ENCODE results near the gene ATAD1.
"Not testable (repeated sequence)": the region's sequence is repeated elsewhere in the genome, so short reads cannot be mapped to it uniquely, and the experiment has no call there.

Gene ATAD1

GRCh38 chr10:87801813-87802435 lies 16.1 kb downstream of the ATAD1 start:
- not testable (repeated sequence) for DNase-seq

- no peak for DNase-seq
Observed at GRCh38 chr10:87799860-87800259, 18.2 kb downstream of the ATAD1 start.

- DNase-seq, result no peak
Observed at GRCh38 chr10:87798082-87798481, 19.9 kb downstream of the ATAD1 start.

GRCh38 chr10:87794285-87794684 lies 23.7 kb downstream of the ATAD1 start:
- no peak for DNase-seq

- no peak for DNase-seq
Observed at GRCh38 chr10:87790185-87790584, 27.8 kb downstream of the ATAD1 start.

- DNase-seq, result no peak
Observed at GRCh38 chr10:87786421-87786820, 31.6 kb downstream of the ATAD1 start.

GRCh38 chr10:87782721-87783120 lies 35.3 kb downstream of the ATAD1 start:
- DNase-seq, result no peak

GRCh38 chr10:87781545-87781944 lies 36.5 kb downstream of the ATAD1 start:
- no peak for DNase-seq

- DNase-seq, result no peak
Observed at GRCh38 chr10:87776328-87776727, 41.7 kb downstream of the ATAD1 start.

- DNase-seq, result no peak
Observed at GRCh38 chr10:87775766-87776165, 42.3 kb downstream of the ATAD1 start.

GRCh38 chr10:87771871-87772500 lies 46.0 kb downstream of the ATAD1 start:
- peak; percentile 31 for DNase-seq

- DNase-seq, result no peak
Observed at GRCh38 chr10:87767253-87767652, 50.8 kb downstream of the ATAD1 start.

GRCh38 chr10:87765666-87766376 lies 52.2 kb downstream of the ATAD1 start:
- DNase-seq, result no peak

GRCh38 chr10:87764072-87764934 lies 53.7 kb downstream of the ATAD1 start:
- DNase-seq, result no peak

- no peak for DNase-seq
Observed at GRCh38 chr10:87763086-87763861, 54.8 kb downstream of the ATAD1 start.

- no peak for DNase-seq
Observed at GRCh38 chr10:87761892-87762291, 56.1 kb downstream of the ATAD1 start.

GRCh38 chr10:87761153-87761552 lies 56.9 kb downstream of the ATAD1 start:
- no peak for DNase-seq

- no peak for DNase-seq
Observed at GRCh38 chr10:87760195-87760905, 57.7 kb downstream of the ATAD1 start.

- no peak for DNase-seq
Observed at GRCh38 chr10:87759551-87759950, 58.5 kb downstream of the ATAD1 start.

GRCh38 chr10:87757685-87758084 lies 60.3 kb downstream of the ATAD1 start:
- no peak for DNase-seq

GRCh38 chr10:87753995-87754866 lies 63.8 kb downstream of the ATAD1 start:
- no peak for DNase-seq
